Measurements from ENCODE around the gene GTF3C5.

DNA sequence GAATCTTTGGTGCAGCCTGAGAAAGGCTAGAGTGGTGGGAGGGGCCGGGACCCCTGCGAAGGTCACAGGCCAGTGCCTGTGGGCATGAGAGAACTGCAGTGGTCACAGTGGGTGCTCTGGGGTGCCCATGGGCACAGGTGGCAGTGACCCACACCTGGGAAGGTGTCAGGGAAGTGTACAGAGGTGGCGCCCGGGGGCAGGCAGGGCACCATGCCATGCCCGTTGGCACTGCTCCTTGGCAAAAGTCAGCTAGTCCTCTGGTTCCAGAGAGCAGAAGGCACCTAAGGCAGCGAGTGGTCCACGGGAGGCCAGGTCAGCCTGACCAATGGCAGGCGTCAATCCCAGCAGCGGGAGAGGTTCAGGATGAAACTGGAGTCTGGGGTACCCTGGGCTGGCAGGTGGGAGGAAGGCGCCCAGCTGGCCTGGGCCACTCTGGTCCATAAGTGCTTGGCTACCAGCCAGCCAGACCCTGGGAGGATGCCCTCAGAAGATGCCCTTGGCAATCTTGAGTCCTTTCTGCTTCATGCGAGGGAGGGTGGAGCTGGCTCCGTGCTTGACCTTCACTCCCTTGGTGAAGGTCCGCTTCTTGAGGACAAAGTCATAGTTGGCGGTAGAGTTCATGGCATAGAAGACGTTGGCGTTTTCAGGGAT, 67.4 kb downstream of the GTF3C5 start:
- TF ChIP-seq EZH2 (IDR thresholded peaks at IDR 0.05) (no peak), POLR2AphosphoS5 (IDR thresholded peaks at IDR 0.05; ENCODE audit: borderline replicate concordance, low read depth, low read length) (no peak)
